ENCODE results near the gene CNPY3. TPM values are rescaled to one million over a fixed set of nuclear protein-coding genes. Genes with fewer than 3 reads are reported as not detected.
"Not testable (repeated sequence)": the region's sequence is repeated elsewhere in the genome, so short reads cannot be mapped to it uniquely, and the experiment has no call there.

The CNPY3 gene
- 72.3 TPM for polyA plus RNA-seq (2012; ENCODE audit: insufficient read depth, insufficient read length)

DNA sequence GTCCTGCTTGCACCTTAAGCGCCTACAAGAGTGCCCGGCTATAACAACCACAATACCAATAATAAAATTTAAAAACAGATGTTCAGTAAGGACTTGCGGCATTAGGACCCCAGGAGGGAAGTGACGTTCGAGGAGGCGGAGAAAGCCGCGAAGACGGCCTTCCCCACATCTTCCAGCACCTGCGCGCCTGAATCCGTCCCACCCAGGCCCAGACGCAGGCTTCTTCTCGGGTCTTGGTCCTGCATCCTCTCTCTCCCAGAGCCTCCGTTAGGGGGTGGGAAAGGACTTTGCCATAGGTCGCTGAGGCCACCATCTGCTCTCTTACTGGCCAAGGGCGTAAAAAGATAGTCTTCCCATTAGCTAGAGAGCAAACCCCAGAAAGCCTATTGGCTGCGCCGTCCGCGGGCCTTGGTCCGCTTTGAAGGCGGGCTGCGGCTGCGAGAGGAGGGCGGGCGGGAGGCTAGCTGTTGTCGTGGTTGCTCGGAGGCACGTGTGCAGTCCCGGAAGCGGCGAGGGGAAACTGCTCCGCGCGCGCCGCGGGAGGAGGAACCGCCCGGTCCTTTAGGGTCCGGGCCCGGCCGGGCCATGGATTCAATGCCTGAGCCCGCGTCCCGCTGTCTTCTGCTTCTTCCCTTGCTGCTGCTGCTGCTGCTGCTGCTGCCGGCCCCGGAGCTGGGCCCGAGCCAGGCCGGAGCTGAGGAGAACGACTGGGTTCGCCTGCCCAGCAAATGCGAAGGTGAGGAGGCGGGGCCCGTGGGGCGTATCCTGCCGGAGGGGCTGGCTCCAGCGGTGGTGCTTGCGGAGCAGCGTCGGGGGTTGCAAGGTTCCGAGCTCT lies at the start of gene CNPY3:
TSS of gene CNPY3 (plus strand) at position 495 of the 835 bp plus-strand sequence. CDS start at position 586, 91 bp downstream.
- DNase-seq (ENCODE audit: low read depth, low spot score): peak; percentile 100

DNA sequence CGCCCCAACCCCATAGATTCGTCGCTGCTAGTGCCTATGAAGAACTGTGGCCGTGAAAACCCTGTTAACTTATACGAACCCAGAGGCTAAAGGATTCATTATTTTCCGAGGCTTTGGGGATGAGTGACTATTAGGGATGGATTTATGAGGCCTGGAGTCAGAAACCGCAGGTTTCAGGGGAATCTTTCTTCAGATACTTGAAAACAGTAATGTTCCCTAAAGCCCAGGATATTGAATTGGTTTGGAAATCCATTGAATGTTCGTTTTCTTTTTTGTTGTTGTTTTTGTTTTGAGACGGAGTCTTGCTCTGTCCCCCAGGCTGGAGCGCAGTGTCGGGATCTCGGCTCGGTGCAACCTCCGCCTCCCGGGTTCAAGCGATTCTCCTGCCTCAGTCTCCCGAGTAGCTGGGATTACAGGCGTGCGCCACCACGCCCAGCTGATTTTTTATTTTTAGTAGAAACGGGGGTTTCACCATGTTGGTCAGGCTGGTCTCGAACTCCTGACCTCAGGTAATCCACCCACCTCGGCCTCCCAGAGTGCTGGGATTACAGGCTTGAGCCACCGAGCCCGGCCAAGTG lies 49.0 kb upstream of the CNPY3 start:
- not testable (repeated sequence) for DNase-seq (ENCODE audit: low read depth, low spot score)
- peak overlapping the region; percentile 98 for H3K4me3 ChIP-seq (ENCODE audit: low read length)

More for the DNA sequence above, at the start of gene CNPY3:
- peak within 1 kb of the TSS; percentile 94 for H3K4me3 ChIP-seq (ENCODE audit: low read length)

- DNase-seq (ENCODE audit: low read depth, low spot score): not testable (repeated sequence)
- peak overlapping the region; percentile 98 for H3K4me3 ChIP-seq (ENCODE audit: low read length)
Observed at GRCh38 chr6:42880871-42881270, 48.4 kb upstream of the CNPY3 start.

DNA sequence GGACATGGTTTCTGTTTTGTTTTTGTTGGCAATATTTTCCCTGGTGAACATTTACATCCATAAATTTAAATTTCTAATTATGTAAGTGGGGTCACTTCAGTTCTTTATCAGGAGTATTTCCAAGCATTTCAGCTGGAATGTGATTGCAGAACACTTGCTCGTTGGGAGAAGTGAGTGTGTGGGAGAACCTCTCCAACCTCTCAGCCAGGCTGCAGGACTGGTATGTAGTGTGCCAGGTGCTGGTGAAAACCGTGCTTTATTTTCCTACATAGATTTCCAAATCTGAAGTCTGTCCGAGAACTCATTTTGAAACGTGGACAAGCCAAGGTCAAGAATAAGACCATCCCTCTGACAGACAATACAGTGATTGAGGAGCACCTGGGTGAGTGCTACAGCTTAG lies 43.6 kb upstream of the CNPY3 start:
- DNase-seq (ENCODE audit: low read depth, low spot score): no peak
- H3K4me3 ChIP-seq (ENCODE audit: low read length): no peak overlapping the region

DNA sequence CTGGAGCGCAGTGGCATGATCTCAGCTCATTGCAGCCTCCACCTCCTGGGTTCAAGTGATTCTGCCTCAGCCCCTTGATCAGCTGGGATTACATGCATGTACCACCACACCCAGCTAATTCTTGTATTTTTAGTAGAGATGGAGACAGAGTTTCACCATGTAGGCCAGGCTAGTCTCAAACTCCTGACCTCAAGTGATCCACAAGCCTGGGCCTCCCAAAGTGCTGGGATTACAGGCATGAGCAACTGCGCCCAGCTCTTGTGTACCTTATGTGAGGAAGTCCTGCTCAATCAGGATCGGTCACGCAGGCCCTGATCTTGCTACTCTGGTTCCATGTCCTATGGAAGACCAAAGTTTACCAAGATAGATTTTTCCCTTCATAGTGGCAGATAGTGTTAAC lies 41.1 kb upstream of the CNPY3 start:
- H3K4me3 ChIP-seq (ENCODE audit: low read length); DNase-seq (ENCODE audit: low read depth, low spot score): not testable (repeated sequence)

DNA sequence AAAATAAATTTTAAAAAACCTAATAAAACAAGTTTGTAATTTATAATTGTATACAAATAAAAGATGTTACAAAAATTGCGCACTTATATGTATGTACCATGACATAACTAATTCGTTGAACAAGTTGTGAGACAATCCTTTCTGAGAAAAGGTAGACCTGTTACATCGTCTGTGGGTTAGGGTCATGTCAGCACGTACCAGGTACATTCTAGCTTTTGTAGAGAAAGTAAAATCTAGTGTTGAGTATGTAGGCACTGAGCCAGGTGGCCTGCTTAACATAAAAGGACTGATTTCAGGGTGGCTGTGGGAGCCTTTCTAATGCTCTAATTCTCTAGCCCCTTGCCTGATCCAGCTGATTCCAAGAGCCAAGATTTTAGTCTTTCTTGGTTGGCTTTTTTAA lies 39.5 kb upstream of the CNPY3 start:
- peak; percentile 26 for DNase-seq (ENCODE audit: low read depth, low spot score)
- H3K4me3 ChIP-seq (ENCODE audit: low read length): peak overlapping the region; percentile 89

DNA sequence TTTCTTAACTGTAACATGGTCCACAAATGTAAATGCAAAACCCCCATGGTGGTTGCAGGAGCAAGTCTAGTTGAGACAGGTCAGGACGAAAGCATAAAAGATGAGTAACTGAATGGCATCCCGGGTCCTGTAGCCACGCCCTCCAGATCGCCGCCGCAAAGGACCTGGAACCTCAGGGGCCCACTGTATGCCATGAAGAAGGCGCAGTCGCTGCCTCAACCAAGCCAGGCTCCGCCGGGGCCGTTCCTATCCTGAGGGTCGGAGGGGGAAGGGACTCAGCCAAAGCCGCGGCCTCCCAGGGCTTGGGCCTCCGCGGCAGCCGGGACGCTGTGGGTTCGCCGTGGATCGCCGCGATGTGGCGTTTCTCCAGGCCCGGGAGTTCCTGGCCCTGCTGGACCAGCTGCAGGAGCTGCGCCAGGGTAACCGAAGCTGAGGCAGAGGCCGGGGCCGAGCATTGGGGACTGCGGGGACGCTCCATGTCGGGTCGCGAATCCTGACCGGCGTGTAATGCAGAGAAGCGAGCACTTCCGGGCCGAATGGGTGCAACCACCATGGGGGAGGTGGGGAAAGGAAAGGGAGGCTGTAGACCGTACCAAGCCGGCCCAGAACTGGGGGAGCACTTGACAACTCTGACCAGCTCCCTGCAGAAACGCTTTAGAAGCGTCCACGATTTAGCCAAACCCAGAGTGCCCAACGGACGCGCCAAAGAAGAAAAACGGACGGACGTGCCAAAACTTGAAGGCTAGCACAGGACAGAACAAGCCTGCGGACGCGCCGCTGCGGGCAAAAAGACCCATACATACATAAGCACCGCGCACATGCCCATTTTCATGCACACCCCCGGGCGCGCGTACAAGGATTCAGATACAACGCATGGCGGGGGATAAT lies 38.7 kb upstream of the CNPY3 start:
- peak; percentile 87 for DNase-seq (ENCODE audit: low read depth, low spot score)

DNA sequence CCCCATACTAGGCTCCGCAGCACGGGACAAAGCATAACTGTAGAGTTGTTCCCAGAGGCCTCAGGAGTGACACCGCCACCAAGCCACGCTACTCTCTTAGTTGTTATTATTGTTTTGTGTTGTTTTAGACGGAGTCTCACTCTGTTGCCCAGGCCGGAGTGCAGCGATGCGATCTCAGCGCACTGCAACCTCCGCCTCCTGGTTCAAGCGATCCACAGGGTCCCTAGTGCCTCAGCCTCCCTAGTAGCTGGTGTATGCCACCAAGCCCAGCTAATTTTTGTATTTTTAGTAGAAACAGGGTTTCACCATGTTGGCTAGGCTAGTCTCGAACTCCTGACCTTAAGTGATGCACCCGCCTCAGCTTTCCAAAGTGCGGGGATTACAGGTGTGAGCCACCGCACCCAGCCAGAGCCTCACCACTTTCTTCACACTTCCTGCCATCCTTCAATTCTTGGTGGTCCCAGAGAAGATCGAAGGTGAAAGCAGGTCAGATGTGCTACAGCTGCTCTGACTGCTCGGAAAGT lies 38.0 kb upstream of the CNPY3 start:
- no peak for DNase-seq (ENCODE audit: low read depth, low spot score)
- H3K4me3 ChIP-seq (ENCODE audit: low read length): peak overlapping the region; percentile 89

More for the DNA sequence above, 38.7 kb upstream of the CNPY3 start:
- H3K4me3 ChIP-seq (ENCODE audit: low read length): peak overlapping the region; percentile 89

DNA sequence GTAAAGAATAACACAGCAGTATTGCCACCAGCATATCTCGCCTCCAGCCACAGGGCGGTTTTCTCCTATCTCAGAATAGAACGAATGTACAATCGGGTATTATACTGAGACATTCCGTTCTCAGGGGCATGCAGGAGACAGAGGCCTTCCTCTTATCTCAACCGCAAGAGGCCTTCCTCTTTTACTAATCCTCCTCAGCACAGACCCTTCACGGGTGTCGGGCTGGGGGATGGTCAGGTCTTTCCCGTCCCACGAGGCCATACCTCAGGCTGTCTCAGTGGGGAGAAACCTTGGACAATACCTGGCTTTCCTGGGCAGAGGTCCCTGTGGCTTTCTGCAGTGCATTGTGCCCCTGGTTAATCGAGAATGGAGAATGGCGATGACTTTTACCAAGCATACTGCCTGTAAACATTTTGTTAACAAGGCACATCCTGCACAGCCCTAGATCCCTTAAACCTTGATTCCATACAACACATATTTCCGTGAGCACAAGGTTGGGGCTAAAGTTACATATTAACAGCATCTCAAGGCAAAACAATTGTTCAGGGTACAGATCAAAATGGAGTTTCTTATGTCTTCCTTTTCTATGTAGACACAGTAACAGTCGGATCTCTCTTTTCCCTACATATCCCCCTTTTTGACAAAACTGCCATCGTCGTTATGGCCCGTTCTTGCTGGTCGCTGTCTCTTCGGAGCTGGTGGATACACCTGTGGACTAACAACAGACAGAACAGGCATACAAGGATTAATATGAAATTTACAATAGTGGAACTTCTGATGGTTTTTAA lies 35.0 kb upstream of the CNPY3 start:
- DNase-seq (ENCODE audit: low read depth, low spot score); H3K4me3 ChIP-seq (ENCODE audit: low read length): not testable (repeated sequence)

- H3K4me3 ChIP-seq (ENCODE audit: low read length): no peak overlapping the region
- DNase-seq (ENCODE audit: low read depth, low spot score): no peak
Observed at GRCh38 chr6:42896178-42896719, 33.0 kb upstream of the CNPY3 start.

- peak; percentile 64 for DNase-seq (ENCODE audit: low read depth, low spot score)
- no peak overlapping the region for H3K4me3 ChIP-seq (ENCODE audit: low read length)
Observed at GRCh38 chr6:42898891-42899361, 30.4 kb upstream of the CNPY3 start.

GRCh38 chr6:42899871-42900270 lies 29.4 kb upstream of the CNPY3 start:
- no peak for DNase-seq (ENCODE audit: low read depth, low spot score)
- no peak overlapping the region for H3K4me3 ChIP-seq (ENCODE audit: low read length)

- DNase-seq (ENCODE audit: low read depth, low spot score): peak; percentile 77
- no peak overlapping the region for H3K4me3 ChIP-seq (ENCODE audit: low read length)
Observed at GRCh38 chr6:42901538-42901957, 27.7 kb upstream of the CNPY3 start.

DNA sequence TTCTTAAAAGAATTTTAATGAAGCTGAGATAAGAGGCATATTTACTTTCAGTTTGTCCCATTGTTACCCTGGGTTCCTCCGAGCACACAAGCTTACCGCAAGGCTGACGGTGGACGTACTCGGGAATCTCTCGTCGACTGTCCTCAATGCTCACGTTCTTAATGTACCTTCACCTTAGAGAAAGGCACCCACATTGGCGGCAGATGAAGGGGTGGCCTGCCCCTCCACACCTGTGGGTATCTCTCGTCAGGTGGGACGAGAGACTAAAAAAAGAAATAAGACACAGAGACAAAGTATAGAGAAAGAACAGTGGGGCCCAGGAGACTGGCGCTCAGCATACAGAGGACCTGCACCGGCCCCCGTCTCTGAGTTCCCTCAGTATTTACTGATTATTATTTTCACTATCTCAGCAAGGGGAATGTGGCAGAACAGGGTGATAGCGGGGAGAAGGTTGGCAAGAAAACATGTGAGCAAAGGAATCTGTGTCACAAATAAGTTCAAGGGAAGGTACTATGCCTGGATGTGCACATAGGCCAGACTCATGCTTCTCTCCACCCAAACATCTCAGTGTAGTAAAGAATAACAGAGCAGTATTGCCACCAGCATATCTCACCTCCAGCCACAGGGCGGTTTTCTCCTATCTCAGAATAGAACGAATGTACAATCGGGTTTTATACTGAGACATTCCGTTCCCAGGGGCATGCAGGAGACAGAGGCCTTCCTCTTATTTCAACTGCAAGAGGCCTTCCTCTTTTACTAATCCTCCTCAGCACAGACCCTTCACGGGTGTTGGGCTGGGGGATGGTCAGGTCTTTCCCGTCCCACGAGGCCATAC lies 26.6 kb upstream of the CNPY3 start:
- H3K4me3 ChIP-seq (ENCODE audit: low read length); DNase-seq (ENCODE audit: low read depth, low spot score): not testable (repeated sequence)

DNA sequence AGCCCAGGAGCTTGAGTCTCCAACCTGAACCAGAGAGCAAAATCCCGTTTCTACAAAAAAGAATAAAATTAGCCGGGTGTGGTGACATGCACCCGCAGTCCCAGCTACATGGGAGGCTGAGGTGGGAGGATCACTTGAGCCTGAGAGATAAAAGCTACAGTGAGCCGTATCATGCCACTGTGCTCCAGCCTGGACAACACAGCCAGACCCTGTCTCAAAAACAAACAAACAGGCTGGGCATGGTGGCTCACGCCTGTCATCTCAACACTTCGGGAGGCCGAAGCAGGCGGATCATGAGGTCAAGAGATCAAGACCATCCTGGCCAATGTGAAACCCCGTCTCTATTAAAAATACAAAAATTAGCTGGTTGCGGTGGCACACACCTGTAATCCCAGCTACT lies 24.8 kb upstream of the CNPY3 start:
- DNase-seq (ENCODE audit: low read depth, low spot score): no peak
- H3K4me3 ChIP-seq (ENCODE audit: low read length): no peak overlapping the region

- no peak for DNase-seq (ENCODE audit: low read depth, low spot score)
- H3K4me3 ChIP-seq (ENCODE audit: low read length): no peak overlapping the region
Observed at GRCh38 chr6:42907336-42907735, 21.9 kb upstream of the CNPY3 start.

DNA sequence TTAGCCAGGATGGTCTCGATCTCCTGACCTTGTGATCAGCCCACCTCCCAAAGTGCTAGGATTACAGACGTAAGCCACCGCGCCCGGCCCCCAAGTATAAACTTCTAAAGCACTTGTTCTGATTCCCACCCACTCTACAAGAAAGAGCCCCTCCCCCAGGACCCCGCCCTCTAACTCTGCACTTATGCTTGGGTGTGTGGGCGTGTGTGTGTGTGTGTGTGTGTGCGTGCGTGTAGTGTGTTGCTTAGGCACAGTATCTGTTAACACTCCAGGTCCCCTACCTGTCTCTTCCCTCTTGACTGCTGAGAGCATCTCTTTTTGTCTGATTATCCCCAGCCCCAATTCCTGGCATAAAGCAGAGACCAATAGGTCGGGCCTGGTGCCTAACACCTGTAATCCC lies 19.4 kb upstream of the CNPY3 start:
- no peak overlapping the region for H3K4me3 ChIP-seq (ENCODE audit: low read length)
- no peak for DNase-seq (ENCODE audit: low read depth, low spot score)

Measured in Jurkat, Clone E6-1 (cell line).